RWPE1 (cell line): ENCODE results near the gene NUBPL.
A peak's percentile ranks its signal among the peaks of the same experiment; 100 is the strongest.
"Not testable (repeated sequence)": the region's sequence is repeated elsewhere in the genome, so short reads cannot be mapped to it uniquely, and the experiment has no call there.

Source experiments
- CTCF ChIA-PET: fragments of 350-600 bp; sonication (Branson Sonifier 250); formaldehyde crosslinking; extraction: SDS; loops from one replicate; lab custom pipeline; 2021; lab: Yijun Ruan, JAX
- POLR2A ChIA-PET: fragments of 400-600 bp; formaldehyde crosslinking; extraction: SDS; loops from one replicate; lab custom pipeline; 2020; ENCODE audit warnings: antibody characterized with exemption; ENCODE audit not compliant: low non-redundant PET; lab: Yijun Ruan, JAX
- DNase-seq: peaks from one replicate; pipeline ENCODE4 v3.0.0; 2012; ENCODE audit warnings: low spot score
- H3K27ac ChIP-seq: fragments of 450-650 bp; 2 replicates; pipeline ENCODE4 v1.5.1; 2017
- TF ChIP-seq, protein P1 (sequence below): fragments of 450-650 bp; conservative IDR thresholded peaks from 2 replicates; pipeline ENCODE4 v1.5.1; 2017; ENCODE audit warnings: low read depth, mild to moderate bottlenecking

NUBPL gene

DNA sequence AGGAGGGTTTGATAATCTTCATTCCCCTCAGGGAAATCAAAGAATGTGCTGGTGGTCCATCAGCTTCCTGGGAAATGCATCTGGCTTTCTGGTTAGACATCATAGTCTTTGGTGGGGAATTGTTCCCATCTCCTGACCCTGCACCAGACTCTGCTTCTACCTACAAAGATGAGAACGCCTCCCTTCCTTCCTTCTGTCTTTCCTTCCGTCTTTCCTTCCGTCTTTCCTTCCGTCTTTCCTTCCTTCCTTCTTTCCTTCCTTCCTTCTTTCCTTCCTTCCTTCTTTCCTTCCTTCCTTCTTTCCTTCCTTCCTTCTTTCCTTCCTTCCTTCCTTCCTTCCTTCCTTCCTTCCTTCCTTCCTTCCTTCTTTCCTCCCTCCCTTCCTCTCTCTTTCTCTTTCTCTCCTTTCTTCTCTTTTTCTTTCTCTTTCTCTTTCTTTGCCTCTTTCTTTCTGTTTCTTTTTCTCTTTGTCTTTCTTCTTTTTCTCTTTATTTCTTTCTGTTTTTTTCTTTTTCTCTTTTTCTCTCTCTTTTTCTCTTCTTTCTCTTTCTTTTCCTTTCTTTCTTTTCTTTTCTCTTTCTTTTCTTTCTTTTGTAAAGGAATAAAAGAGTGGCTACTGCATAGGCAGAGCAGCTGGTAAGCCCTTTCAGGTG lies 326.9 kb downstream of the NUBPL start:
- POLR2A ChIA-PET: no interaction called here
- CTCF ChIA-PET: interaction anchor here (0.6 kb wide), 1 partner anchor 36 kb away, joined by 3 read pairs; no protein-coding TSS in a partner anchor

DNA sequence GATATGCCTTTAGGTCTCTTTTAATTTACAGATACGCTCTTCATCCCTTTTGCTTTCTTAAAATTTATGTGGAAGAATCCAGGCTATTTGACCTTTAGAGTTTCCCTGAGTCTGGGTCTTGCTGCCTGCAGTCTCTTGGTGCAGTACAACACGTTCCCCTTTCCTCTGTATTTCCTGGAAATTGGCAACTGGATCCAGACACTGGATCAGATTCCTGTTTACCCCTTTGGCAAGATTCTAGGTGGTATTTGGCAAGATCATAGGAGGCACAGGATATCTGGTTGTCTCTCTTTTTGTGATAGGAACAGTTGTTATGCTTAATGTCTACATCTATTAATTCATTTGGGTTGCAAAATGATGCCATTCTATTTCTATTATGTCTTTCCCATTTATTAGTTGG lies 328.1 kb downstream of the NUBPL start:
- H3K27ac ChIP-seq: no peak overlapping the region
- no peak for DNase-seq
- TF ChIP-seq, protein P1, sequence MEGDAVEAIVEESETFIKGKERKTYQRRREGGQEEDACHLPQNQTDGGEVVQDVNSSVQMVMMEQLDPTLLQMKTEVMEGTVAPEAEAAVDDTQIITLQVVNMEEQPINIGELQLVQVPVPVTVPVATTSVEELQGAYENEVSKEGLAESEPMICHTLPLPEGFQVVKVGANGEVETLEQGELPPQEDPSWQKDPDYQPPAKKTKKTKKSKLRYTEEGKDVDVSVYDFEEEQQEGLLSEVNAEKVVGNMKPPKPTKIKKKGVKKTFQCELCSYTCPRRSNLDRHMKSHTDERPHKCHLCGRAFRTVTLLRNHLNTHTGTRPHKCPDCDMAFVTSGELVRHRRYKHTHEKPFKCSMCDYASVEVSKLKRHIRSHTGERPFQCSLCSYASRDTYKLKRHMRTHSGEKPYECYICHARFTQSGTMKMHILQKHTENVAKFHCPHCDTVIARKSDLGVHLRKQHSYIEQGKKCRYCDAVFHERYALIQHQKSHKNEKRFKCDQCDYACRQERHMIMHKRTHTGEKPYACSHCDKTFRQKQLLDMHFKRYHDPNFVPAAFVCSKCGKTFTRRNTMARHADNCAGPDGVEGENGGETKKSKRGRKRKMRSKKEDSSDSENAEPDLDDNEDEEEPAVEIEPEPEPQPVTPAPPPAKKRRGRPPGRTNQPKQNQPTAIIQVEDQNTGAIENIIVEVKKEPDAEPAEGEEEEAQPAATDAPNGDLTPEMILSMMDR: no peak
- CTCF ChIA-PET: no interaction called here
- POLR2A ChIA-PET: no interaction called here

More for the DNA sequence above, 326.9 kb downstream of the NUBPL start:
- DNase-seq: no peak
- H3K27ac ChIP-seq: no peak overlapping the region
- TF ChIP-seq, protein P1: no peak

DNA sequence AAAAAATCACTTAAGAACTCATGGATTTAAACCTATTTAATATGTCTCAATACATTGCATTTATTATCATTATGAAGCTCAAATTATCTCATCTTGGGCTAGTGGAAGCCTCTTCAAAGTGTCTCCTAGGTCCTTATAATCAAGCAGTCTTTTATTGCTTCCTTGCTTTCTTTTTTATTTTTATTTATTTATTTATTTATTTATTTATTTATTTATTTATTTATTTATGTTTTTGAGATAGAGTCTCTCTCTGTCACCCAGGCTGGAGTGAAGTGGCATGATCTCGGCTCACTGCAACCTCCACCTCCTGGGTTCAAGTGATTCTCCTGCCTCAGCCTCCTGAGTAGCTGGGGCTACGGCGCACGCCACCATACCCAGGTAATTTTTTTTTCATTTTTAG lies 329.0 kb downstream of the NUBPL start:
- CTCF ChIA-PET: interaction anchor here (0.7 kb wide), 1 partner anchor 25 kb away, joined by 3 read pairs; no protein-coding TSS in a partner anchor
- POLR2A ChIA-PET, DNase-seq, H3K27ac ChIP-seq: not testable (repeated sequence)

DNA sequence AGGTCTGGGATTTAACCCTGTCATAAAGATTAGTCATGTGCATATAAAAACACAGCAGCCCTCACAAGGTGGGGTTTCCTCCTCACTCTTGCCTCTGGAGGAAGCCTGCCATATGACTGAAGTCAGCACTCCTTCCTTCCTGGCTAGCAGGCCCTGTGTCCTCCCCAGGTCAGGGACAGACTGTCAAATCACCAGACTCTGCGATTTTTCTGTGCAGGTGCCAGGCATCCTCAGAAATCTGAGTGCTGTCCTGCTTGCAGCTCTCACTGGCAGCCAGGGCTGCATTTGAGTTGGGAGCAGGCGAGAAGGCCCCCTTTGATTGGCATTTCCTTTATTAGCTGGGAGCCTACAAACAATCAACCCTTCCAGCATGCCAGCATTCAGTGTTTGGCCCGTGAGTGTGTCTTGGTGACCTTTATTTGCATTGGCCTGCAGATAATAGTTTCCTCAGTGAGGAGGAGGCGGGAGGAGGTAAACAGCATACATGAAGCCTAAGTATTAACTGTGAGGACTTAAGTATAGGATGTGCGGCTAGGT lies 332.1 kb downstream of the NUBPL start:
- TF ChIP-seq, protein P1: no peak
- POLR2A ChIA-PET: no interaction called here
- no peak for DNase-seq
- H3K27ac ChIP-seq: no peak overlapping the region
- CTCF ChIA-PET: no interaction called here

DNA sequence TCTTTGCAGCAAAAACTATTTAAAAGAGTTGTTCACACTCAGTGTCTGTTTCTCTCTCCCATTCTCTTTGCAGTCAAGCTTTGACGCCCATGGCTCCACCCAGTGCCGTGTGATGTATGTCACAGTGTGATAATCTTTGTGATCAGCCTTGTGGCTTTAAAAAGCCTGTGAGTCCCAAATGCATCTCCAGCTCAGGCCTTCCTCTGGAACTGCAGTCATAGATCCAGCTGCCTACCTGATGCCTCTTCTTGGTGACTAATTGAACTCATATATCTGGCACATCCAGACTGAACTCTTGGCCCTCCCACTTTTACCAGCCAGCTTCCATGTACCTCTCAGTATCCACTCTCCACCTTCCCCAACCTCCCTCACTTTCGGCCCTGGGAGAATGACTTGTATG lies 333.1 kb downstream of the NUBPL start:
- CTCF ChIA-PET: no interaction called here
- TF ChIP-seq, protein P1: no peak
- POLR2A ChIA-PET: no interaction called here
- DNase-seq: no peak
- H3K27ac ChIP-seq: no peak overlapping the region

DNA sequence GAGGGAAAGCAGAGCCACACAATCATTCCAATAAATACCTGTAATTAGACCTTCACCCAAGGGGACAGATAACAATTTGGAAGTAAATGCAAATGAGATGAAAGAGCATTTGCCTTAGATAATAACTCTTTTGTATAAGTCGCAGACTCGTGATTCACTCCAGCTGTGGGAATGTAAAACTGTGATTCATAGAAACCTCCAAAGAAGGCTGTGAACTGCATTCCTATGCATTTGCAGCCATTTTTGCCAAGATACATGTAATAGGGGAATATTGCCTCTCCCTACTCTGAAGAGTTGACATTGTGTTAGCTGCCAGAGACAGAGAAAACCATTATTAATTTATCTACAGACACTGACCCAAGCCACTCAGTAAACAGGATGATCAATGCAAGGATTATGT lies 334.0 kb downstream of the NUBPL start:
- CTCF ChIA-PET: interaction anchor here (0.6 to 0.7 kb wide), 3 partner anchors 24 to 554 kb away, joined by 3 read pairs; no protein-coding TSS in a partner anchor
- POLR2A ChIA-PET: no interaction called here
- peak; percentile 36 for DNase-seq
- TF ChIP-seq, protein P1: no peak
- H3K27ac ChIP-seq: no peak overlapping the region

DNA sequence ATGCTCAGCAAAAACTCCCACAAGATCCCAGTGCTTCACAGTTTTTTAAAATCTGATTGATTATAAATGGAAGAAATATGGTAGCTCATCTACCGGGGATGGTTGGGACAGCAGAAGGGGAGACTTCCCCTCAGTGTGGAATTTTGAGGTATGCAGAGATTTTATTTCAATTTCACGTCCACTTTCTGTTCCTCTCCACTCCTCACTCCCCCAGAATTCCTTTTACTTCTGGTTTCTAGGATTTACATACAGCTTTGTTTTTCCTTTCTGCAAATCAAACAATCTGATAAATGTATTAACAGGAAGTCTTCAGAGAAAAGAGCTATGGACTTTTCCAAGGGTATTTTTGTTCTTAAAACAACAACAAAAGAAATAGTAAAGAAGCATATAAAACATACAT lies 334.4 kb downstream of the NUBPL start:
- POLR2A ChIA-PET: no interaction called here
- DNase-seq: no peak
- TF ChIP-seq, protein P1: no peak
- H3K27ac ChIP-seq: no peak overlapping the region
- CTCF ChIA-PET: interaction anchor here (0.6 to 0.7 kb wide), 3 partner anchors 23 to 554 kb away, joined by 3 read pairs; no protein-coding TSS in a partner anchor
